22Rv1 (cell line): ENCODE measurements around the gene RPP14.

Experiments used
- H3K27ac ChIP-seq: fragments of 450-650 bp; 2 replicates; pipeline ENCODE4 v1.5.1; 2017
- ZFX ChIP-seq: fragments of 450-650 bp; IDR thresholded peaks from 2 replicates; pipeline ENCODE4 v1.6.1; 2017; ENCODE audit warnings: antibody characterized with exemption, borderline replicate concordance
- TF ChIP-seq, protein P1 (sequence below): fragments of 450-650 bp; IDR thresholded peaks from 2 replicates; pipeline ENCODE4 v1.5.1; 2017; ENCODE audit warnings: mild to moderate bottlenecking

Gene RPP14

DNA sequence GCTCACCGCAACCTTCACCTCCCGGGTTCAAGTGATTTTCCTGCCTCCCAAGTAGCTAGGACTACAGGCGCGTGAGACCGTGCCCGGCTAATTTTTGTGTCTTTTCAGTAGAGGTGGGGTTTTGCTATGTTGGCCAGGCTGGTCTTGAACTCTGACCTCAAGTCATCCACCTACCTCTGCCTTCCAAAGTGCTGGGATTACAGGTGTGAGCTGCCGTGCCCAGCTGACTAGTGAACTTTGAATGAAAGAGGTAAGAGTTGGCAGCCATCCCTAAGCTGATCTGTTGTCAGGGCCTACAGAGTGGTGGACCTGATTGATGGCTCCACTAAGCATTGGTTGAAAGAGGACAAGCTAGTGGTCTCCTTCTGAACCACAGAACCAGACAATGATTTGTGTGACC lies 41.9 kb downstream of the RPP14 start:
- TF ChIP-seq, protein P1, sequence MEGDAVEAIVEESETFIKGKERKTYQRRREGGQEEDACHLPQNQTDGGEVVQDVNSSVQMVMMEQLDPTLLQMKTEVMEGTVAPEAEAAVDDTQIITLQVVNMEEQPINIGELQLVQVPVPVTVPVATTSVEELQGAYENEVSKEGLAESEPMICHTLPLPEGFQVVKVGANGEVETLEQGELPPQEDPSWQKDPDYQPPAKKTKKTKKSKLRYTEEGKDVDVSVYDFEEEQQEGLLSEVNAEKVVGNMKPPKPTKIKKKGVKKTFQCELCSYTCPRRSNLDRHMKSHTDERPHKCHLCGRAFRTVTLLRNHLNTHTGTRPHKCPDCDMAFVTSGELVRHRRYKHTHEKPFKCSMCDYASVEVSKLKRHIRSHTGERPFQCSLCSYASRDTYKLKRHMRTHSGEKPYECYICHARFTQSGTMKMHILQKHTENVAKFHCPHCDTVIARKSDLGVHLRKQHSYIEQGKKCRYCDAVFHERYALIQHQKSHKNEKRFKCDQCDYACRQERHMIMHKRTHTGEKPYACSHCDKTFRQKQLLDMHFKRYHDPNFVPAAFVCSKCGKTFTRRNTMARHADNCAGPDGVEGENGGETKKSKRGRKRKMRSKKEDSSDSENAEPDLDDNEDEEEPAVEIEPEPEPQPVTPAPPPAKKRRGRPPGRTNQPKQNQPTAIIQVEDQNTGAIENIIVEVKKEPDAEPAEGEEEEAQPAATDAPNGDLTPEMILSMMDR, result no peak
- no peak overlapping the region for H3K27ac ChIP-seq

DNA sequence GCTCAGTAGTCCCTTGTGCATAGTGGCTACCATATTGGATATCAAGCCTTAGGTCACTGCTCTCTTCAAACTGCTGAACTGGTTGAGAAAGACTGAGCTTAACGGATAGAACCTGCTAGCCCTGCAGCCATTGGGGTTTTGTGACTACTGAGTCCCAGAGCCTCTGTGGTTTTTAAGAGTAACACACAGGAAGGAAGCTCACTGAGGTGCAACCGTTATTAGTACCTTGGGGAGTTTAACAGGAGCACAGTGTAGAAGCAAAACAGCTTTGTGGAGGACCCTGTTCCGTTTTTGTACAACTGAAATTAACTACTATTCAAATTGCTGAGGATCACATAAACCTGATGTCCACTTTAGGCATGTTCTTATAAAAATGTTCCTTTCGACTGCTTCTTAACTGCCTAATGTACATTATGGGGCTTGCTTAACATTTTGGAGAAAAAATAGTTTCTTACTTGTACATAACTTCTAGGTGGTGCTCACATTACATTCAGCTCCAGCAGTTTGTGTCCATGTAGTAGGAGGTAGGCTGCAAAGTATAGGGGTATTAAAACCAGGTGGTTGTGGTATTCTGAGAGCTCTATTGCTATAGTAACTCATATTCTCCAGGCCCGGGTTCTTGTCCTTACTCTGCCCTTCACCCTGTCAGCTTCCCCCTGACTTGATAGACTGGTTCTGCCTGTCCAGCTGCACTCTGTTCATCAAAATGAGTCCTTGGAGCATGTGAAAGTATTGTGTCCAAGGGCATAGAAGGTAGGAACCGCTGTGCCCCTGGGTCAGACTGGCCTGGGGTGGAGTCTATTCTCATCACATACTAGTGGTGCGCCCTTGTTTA lies 44.0 kb downstream of the RPP14 start:
- H3K27ac ChIP-seq, result no peak overlapping the region
- TF ChIP-seq, protein P1, result no peak
- no peak for TF ChIP-seq ZFX

DNA sequence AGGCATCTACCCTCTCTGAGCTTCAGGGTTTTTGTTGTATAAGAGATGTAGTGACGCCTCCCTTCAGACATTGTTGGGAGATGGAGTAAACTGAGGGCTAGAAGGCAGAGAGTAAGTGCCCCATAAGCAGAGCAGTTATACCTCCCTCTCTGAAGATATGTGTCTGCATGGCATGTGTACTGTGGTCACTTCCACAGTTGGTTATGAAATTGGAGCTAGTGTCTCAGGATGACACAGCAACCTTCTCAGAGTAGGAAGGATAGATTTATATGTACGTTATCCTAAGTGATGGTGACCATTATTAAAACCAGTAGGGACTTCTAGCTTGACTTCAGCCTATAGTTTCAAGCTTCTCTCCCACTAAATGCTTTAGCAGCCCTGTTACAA lies 44.6 kb downstream of the RPP14 start:
- TF ChIP-seq, protein P1, result no peak
- no peak for TF ChIP-seq ZFX
- H3K27ac ChIP-seq, result no peak overlapping the region

DNA sequence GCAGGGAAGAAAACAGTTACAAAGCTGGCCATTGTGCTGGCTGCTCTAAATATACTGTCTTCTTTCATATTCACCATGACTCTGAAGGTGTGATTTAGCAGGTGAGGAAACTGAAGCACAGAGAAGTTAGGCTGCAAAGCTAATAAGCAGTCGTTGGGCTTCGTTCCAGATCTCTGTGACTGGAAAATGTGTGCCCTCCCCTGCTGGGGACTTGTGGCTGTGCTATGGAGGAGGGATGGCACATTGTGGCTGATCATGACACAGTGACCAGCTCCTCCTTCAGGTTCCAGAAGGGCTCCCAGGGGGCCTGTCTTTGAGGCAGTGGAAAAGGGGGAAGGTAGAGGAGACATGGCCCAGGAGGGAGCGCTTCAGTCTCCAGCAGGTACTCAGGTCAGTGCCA lies 45.9 kb downstream of the RPP14 start:
- TF ChIP-seq, protein P1, result no peak
- TF ChIP-seq ZFX, result no peak
- no peak overlapping the region for H3K27ac ChIP-seq

DNA sequence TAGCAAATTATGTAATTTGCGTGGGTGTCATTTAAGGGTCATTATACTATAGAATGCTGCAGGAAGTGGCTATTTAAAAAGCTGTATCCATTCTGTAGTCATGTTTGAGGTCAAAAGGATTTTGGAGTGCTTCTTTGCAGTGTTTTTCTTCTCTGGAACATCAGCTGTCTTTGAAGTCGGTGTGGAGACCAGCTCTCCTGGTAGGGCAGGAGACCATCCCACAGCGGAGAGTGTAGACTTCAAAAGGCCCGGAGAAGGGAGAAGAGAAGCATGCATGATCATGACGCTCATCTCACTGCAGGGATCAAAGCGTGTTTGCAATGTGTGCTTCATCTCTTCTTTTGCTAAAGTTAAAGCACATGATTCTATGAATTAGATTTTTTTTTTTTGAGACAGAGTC lies 46.6 kb downstream of the RPP14 start:
- no peak overlapping the region for H3K27ac ChIP-seq
- TF ChIP-seq ZFX, result no peak
- TF ChIP-seq, protein P1, result no peak

DNA sequence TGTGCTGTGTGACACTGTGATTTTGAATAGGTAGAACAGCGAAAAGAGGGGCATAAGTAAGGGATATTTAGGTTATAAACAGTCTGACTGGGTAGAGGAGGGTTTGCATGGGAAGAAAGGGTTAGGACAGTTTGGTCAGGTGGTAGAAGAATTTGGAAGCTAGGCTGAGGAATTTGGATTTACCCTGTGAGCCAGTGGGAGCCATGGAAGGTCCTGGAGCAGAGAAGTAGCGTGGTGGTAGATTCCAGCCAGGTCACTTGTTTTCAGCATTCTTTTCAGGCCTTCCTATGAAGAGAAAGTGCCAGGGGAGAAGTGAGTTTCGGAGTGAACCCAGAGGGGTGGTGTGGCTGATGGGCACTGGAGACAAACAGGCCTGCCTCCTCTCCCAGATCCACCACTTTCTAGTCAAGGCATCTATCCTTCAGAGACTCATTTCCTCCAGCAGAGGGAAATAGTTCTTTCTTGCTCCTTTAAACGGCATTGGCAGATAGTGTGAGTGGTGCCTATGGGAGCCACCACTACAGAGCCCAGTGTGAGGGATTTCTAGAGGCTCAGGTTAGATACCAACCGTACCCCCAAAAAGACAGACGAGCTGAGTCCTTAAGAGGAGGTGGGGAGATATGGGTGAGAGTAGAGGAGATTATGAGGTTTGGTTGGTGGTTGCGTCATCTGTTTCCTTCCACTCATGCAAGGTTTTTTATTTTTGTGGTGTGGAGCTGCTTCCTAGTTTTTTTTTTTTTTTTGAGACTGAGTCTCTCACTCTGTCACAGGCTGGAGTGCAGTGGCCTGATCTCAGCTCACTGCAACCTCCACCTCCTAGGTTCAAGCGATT lies 47.9 kb downstream of the RPP14 start:
- H3K27ac ChIP-seq, result no peak overlapping the region
- TF ChIP-seq, protein P1, result no peak
- TF ChIP-seq ZFX, result no peak

DNA sequence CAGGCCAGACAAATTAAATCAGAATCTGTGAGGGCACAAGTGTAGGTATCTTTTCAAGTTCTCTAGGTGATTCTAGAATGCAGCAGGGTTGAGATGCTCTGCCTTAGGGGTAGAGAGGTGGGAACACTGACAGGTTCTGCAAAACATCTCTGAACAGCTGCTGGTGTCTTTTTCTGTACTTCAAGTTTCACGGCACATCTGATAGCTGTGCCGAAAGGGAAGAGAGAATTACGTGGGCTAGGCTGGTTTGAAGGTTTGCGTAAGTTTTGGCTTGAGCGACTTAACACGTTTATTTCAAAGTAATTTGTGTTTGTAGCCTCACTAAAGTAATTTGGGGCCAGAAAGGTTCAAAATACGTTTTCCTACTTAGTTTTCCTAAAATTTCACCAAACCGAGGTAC lies 49.1 kb downstream of the RPP14 start:
- TF ChIP-seq, protein P1, result no peak
- no peak for TF ChIP-seq ZFX
- H3K27ac ChIP-seq, result no peak overlapping the region
